22Rv1 (cell line): ENCODE data around the gene SPINK8.
A peak's percentile ranks its signal among the peaks of the same experiment; 100 is the strongest.

ENCODE experiments used
- H3K27ac ChIP-seq: fragments of 450-650 bp; 2 replicates; pipeline ENCODE4 v1.5.1; 2017
- CTCF ChIP-seq: fragments of 450-650 bp; IDR thresholded peaks from 2 replicates; pipeline ENCODE4 v1.5.1; 2017; ENCODE audit warnings: mild to moderate bottlenecking
- ZFX ChIP-seq: fragments of 450-650 bp; IDR thresholded peaks from 2 replicates; pipeline ENCODE4 v1.6.1; 2017; ENCODE audit warnings: antibody characterized with exemption, borderline replicate concordance

The SPINK8 gene

GRCh38 chr3:48301020-48301799 lies 32.3 kb downstream of the SPINK8 start, which contains the start of gene NME6:
NME6 (minus strand) TSS chr3:48301367.
- TF ChIP-seq CTCF (no peak), ZFX (no peak)
- H3K27ac ChIP-seq: peak within 1 kb of the TSS; percentile 97

- peak overlapping the region; percentile 97 for H3K27ac ChIP-seq
- no peak for TF ChIP-seq CTCF
- TF ChIP-seq ZFX: no peak
Measured at GRCh38 chr3:48299746-48300712, 33.4 kb downstream of the SPINK8 start.

- no peak for TF ChIP-seq CTCF
- TF ChIP-seq ZFX: no peak
- no peak overlapping the region for H3K27ac ChIP-seq
Measured at GRCh38 chr3:48297111-48297810, 36.2 kb downstream of the SPINK8 start.

- no peak overlapping the region for H3K27ac ChIP-seq
- TF ChIP-seq CTCF (no peak), ZFX (no peak)
Measured at GRCh38 chr3:48296699-48297098, 36.8 kb downstream of the SPINK8 start.

- TF ChIP-seq CTCF (no peak), ZFX (no peak)
- H3K27ac ChIP-seq: no peak overlapping the region
Measured at GRCh38 chr3:48294611-48295263, 38.7 kb downstream of the SPINK8 start.

GRCh38 chr3:48289659-48290058 lies 43.8 kb downstream of the SPINK8 start:
- no peak overlapping the region for H3K27ac ChIP-seq
- TF ChIP-seq CTCF: no peak
- TF ChIP-seq ZFX: no peak
